HG03108 (cell line): ENCODE results near the gene SEC11A.
"Not testable (repeated sequence)": the region's sequence is repeated elsewhere in the genome, so short reads cannot be mapped to it uniquely, and the experiment has no call there.

Source experiments
- ATAC-seq: cut with Tn5 transposase; IDR thresholded peaks from one replicate; pipeline ENCODE4 v1.9.1; 2021; ENCODE audit warnings: moderate library complexity; ENCODE audit not compliant: unreplicated experiment

Gene SEC11A

DNA sequence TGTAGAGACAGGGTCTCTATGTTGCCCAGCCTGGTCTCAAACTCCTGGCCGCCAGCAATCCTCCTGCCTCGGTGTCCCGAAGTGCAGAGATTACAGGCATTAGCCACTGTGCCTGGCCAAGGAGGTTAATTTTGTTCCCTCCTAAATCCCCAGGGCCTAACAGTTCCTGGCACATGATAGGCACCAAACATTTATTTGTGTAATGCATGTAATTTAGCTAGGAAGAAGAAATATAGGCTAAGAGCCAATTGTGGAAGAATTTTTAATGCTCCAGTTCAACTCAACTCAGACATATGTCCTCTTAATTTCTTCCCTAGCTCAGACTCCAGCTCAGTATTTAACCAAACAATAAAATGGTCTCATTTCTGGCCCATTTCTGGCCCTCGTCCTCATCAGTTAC is 24.8 kb upstream of the SEC11A start:
- no peak for ATAC-seq

DNA sequence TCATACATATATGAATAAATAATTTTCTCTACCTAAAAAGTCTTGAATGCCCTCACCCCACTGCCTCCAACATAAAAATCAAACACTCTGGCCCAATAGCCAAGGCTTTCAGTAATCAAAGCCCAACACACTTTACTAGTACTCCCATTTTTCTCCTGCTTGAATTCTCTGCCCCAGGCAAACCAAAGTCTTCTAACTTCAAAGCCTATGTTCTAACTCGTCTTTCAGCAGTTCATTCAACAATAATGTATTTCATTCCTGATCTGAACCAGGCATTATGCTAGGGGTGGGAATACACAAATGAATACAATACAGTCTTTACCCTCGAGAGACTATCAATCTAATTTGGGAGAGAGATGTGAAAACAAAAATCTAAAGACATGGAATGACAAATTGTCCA is 21.1 kb upstream of the SEC11A start:
- no peak for ATAC-seq

GRCh38 chr15:84736375-84736774 is 20.4 kb upstream of the SEC11A start:
- peak; percentile 41 for ATAC-seq

DNA sequence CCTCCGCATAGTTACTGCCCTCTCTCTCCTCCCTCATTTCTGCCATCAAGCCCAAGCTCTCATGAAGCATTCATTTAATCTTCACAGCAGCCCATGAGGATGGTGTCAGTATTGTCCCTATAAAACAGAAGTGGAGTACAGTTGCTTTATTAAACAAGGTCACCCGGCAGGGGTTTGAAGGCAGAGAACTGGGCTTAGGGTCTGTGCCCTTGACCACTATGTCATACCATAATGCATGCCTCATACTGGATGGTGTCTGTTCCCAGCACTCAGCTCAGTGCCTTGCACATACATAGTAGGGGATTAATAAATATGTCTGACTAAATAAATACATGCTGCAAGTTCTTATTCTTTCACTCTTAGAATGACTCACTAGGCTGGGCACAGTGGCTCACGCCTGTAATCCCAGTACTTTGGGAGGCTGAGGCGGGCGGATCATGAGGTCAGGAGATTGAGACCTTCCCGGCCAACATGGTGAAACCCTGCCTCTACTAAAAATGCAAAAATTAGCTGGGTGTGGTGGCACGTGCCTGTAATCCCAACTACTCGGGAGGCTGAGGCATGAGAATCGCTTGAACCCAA is 19.6 kb upstream of the SEC11A start:
- peak; percentile 39 for ATAC-seq

GRCh38 chr15:84734794-84735479 is 19.0 kb upstream of the SEC11A start:
- peak; percentile 68 for ATAC-seq

GRCh38 chr15:84731774-84732173 is 15.8 kb upstream of the SEC11A start:
- no peak for ATAC-seq

- no peak for ATAC-seq
Measured at GRCh38 chr15:84727429-84727828, 11.5 kb upstream of the SEC11A start.

DNA sequence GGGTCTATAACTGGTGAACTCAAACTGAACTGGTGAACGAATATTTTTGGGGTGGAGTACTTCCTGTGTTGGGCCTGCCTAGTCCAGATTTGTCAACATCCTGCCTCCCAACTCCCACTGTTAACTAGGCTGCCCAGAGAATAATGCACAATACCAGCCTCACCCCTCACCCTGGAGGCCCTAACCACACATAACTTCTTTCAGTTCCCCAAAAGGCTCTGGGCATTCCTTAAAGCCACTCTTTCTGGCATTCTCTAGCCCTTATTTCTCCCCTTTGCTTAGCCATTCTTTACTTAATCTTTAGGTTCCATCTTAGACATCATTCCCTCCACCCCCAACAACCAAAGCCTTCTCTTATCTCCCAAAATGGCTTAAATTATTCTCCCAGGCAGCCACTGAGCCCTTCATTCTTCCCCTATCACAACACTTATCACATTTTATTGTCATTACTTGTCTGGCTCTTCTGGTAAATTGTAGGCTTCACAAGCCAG is 9.1 kb upstream of the SEC11A start:
- ATAC-seq = peak; percentile 85

- ATAC-seq = no peak
Measured at GRCh38 chr15:84722628-84723027, 6.7 kb upstream of the SEC11A start.

DNA sequence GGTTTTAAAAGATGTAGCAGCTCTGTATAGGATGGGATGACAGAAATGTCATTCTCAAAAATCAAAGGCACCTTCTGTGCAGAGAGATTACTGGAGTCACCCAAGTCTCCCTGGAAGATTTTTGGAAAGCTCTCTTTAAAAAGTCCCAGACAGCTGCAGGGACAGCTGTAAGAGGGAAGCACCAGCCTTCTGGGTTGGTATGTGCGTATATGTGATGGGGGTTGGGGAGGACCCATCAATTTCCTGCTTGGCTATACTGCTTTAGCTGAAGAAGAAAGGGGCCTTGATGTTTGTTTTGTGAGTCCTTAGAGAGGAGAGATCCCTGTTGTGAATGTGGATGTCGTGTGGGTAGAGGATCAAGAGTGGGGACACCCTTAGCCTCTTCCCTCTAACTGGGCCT is 5.4 kb upstream of the SEC11A start:
- ATAC-seq = no peak

- no peak for ATAC-seq
Measured at GRCh38 chr15:84715441-84716035, 401 bp downstream of the SEC11A start.

DNA sequence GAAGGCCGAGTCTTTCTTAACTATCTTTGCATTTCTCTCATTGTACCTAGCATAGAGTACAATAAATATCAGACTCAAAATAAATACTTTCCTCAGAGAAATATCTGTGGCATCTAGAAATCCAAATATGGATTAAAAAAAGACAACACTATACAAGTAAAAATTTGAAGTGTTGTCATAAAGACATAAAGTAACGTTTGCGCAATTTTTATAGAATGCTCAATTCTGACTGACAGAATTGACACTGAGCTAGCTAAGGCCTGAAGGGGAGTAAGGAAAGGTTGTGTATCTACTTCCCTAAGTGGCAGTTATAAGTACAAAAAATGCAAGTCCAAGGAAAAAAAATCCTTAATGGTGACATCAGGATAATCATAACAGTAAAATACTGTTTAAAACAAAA is 1.1 kb downstream of the SEC11A start:
- no peak for ATAC-seq

DNA sequence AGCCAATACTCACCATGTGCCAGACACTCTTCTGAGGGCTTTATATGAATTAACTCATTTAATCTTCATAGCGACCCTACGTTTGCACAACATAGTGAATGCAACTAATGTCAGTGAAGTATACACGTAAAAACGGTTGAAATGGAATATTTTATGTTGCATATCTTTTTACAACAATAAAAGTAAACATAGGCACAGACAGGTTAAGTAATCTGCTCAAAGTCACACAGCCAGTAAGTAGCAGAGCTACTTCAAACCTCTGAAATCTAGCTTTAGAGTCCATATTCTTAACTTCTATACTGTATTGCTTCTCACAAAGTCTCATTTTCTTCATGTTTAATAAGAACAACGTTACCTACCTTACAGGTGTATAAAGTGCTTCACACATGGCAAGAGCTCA is 1.6 kb downstream of the SEC11A start:
- no peak for ATAC-seq

- no peak for ATAC-seq
Measured at GRCh38 chr15:84703808-84704207, 12.1 kb downstream of the SEC11A start.

DNA sequence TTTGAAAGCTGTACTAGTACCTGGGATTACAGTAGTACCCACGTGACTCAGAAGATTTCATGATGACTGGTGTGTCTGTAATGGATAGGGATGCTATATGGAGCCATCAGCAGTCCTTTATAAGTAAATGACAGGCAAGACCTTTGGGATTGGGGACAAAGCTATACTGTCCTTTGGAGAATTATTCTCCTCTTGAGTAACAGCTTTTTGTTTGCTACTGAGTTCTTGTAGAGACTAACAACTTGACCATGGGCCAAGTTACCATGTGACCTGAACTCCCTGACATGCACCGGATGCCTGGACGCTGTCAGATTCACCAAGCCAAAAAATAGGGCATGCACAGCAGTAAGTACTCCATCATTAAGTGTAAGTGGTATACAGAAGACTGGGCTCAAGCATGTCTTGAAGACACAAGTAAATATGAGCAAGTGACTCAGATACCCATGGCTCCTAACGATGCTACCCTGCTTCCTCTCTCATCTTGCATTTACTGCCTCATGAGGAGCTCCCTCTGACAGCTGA is 12.9 kb downstream of the SEC11A start:
- no peak for ATAC-seq

GRCh38 chr15:84699538-84700191 is 16.3 kb downstream of the SEC11A start:
- no peak for ATAC-seq

DNA sequence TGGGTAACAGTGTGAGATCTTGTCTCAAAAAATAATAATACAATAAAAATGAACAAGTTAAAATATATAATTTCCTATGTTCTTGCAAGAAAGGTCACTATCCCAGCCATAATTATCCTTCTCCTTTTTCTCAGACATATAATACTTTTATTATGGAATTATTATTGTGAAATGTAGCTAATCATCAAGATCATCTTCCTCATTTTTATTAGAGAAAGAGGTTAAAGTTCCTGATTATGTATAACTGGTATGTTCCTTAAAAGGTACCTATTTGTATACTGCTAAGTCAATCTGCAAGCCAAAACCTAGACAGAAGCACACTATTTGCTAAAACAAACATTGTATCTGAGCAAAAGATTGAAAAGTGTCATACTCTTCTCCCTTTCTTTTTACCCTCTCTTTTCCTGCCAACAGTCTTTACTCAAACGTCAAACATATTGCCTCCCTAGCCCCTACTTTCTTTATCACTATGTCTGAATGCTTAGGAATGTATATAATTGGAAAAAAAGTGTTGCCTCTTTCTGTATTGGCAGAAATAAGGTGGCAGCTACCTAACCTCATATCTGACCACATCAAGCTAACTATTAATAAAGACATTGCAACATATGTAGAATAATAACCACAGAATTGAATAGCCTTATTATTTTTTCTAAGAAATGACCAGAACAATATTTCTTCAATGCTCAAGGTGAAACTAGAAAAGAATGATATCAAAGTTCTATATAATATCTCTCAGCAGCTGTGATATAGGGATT is 18.5 kb downstream of the SEC11A start:
- no peak for ATAC-seq

GRCh38 chr15:84696757-84697156 is 19.2 kb downstream of the SEC11A start:
- no peak for ATAC-seq

DNA sequence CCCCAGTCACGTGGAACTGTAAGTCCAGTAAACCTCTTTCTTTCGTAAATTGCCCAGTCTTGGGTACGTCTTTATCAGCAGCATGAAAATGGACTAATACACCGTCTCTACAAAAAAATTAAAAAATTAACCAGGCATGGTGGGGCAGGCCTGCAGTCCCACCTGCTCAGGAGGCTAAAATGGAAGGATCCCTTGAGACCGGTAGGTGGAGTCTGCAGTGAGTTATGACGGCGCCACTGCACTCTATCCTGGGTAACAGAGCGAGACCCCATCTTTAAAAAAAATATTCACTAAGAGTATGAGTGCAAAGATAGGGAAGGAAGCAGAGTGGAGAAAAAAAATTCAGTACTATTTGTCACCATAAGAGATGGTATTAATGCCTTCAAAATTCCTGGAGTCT is 25.6 kb downstream of the SEC11A start:
- no peak for ATAC-seq

DNA sequence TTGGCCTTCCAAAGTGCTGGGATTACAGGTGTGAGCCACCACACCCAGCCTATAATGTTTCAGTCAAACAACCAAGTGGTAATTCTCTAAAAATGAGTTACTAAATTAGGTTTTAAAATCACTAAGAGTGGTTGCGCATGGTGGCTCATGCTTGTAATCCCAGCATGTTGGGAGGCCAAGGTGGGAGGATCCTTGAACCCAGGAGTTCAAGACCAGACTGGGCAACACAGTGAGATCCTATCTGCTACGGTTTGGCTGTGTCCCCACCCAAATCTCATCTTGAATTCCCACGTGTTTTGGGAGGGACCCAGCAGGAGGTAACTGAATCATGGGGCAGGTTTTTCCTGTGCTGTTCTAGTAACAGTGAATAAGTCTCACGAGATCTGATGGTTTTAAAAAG is 26.1 kb downstream of the SEC11A start:
- ATAC-seq = no peak

DNA sequence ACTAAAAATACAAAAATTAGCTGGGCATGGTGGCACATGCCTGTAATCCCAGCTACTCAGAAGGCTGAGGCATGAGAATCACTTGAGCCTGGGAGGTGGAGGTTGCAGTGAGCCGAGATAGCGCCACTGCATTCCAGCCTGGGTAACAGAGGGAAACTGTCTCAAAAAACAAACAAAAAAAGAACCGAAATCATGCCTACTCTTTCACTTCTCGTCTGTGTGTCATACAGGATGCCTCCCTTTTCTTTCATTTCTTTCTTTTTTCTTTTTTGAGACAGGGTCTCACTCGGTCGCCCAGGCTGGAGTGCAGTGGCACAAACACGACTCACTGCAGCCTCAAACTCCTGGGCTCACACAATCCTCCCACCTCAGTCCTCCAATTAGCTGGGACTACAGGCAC is 29.5 kb downstream of the SEC11A start:
- not testable (repeated sequence) for ATAC-seq
